ENCODE data around the gene TCF12. TPM values are rescaled to one million over a fixed set of nuclear protein-coding genes. Genes with fewer than 3 reads are reported as not detected.

The TCF12 gene
- total RNA-seq, 1 experiment from 2014 or later = 102 TPM

DNA sequence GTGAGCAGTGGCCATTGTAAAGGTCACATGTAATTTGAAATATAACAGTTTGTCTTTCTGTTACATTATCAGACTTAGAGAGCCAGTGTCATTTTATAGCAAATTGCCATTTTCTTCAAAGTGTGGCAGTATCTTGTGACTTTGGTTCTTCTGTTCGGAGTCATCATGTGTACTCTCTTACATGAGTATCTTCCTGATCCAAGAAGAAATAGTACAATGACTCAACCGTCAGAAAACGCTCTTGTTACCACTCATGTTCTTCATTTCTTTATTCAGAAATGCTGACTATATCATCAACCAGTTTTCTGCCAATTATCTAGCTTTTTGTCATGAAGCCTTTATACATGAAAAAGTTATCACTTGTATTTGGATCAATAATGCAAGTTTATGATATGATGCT, 364.2 kb downstream of the TCF12 start:
- H3K9me3 ChIP-seq (ENCODE audit: control insufficient read depth, insufficient read depth, low read depth, low read length) = no peaks in the 10 kb centered on the region
- intact Hi-C loops (cut with micrococcal nuclease; ENCODE audit: unreplicated experiment) = no loop called here
- ChIA-PET POLR2A (no interaction called here), CTCF (no interaction called here)
- no peak overlapping the region for H3K4me3 ChIP-seq (ENCODE audit: low read depth in 2 of 2, low read length in 2 of 2)
- in situ Hi-C loops (cut with HindIII; ENCODE audit: low pct_unique_long_range_greater_than_20kb, low sequenced_read_pairs) = no loop called here
- H3K4me1 ChIP-seq (ENCODE audit: control insufficient read depth, insufficient read depth, low read length) = no peaks in the 10 kb centered on the region
- H3K27me3 ChIP-seq (ENCODE audit: control insufficient read depth, insufficient read depth, low read length) = no peaks in the 10 kb centered on the region
- BruUV-seq (replicated peaks) = no TSS peak
- no peak overlapping the region for H3K27ac ChIP-seq (ENCODE audit: low read length)
- DNase-seq (ENCODE audit: low read depth, low spot score) (no peak), ATAC-seq (no peak)
- no peak for TF ChIP-seq SIN3A (IDR thresholded peaks at IDR 0.05; ENCODE audit: borderline replicate concordance, insufficient read depth, low read depth, low read length)
- TF ChIP-seq TCF7L2 (IDR thresholded peaks at IDR 0.05; ENCODE audit: low read depth, low read length) = no peak
- TF ChIP-seq, protein P1, sequence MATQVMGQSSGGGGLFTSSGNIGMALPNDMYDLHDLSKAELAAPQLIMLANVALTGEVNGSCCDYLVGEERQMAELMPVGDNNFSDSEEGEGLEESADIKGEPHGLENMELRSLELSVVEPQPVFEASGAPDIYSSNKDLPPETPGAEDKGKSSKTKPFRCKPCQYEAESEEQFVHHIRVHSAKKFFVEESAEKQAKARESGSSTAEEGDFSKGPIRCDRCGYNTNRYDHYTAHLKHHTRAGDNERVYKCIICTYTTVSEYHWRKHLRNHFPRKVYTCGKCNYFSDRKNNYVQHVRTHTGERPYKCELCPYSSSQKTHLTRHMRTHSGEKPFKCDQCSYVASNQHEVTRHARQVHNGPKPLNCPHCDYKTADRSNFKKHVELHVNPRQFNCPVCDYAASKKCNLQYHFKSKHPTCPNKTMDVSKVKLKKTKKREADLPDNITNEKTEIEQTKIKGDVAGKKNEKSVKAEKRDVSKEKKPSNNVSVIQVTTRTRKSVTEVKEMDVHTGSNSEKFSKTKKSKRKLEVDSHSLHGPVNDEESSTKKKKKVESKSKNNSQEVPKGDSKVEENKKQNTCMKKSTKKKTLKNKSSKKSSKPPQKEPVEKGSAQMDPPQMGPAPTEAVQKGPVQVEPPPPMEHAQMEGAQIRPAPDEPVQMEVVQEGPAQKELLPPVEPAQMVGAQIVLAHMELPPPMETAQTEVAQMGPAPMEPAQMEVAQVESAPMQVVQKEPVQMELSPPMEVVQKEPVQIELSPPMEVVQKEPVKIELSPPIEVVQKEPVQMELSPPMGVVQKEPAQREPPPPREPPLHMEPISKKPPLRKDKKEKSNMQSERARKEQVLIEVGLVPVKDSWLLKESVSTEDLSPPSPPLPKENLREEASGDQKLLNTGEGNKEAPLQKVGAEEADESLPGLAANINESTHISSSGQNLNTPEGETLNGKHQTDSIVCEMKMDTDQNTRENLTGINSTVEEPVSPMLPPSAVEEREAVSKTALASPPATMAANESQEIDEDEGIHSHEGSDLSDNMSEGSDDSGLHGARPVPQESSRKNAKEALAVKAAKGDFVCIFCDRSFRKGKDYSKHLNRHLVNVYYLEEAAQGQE (IDR thresholded peaks at IDR 0.05; ENCODE audit: insufficient read depth in 1 of 2, low read depth in 2 of 2, low read length in 1 of 2) = no peak
- TF ChIP-seq POLR2AphosphoS5 (IDR thresholded peaks at IDR 0.05; ENCODE audit: low read depth, low read length) = no peak
- TF ChIP-seq, protein P2, sequence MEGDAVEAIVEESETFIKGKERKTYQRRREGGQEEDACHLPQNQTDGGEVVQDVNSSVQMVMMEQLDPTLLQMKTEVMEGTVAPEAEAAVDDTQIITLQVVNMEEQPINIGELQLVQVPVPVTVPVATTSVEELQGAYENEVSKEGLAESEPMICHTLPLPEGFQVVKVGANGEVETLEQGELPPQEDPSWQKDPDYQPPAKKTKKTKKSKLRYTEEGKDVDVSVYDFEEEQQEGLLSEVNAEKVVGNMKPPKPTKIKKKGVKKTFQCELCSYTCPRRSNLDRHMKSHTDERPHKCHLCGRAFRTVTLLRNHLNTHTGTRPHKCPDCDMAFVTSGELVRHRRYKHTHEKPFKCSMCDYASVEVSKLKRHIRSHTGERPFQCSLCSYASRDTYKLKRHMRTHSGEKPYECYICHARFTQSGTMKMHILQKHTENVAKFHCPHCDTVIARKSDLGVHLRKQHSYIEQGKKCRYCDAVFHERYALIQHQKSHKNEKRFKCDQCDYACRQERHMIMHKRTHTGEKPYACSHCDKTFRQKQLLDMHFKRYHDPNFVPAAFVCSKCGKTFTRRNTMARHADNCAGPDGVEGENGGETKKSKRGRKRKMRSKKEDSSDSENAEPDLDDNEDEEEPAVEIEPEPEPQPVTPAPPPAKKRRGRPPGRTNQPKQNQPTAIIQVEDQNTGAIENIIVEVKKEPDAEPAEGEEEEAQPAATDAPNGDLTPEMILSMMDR (IDR thresholded peaks at IDR 0.05) = no peak
- peaks cover 5% of the 10 kb centered on the region; the same call in 1 of the 2 replicates for H3K36me3 ChIP-seq (ENCODE audit: control insufficient read depth, insufficient read depth, low read length)

- H3K4me3 ChIP-seq (ENCODE audit: low read depth in 2 of 2, low read length in 2 of 2) = no peak overlapping the region
- ATAC-seq (no peak), DNase-seq (ENCODE audit: low read depth, low spot score) (no peak)
- ChIA-PET CTCF (no interaction called here), POLR2A (no interaction called here)
- H3K27ac ChIP-seq (ENCODE audit: low read length) = no peak overlapping the region
- intact Hi-C loops (cut with micrococcal nuclease; ENCODE audit: unreplicated experiment) = no loop called here
- H3K4me1 ChIP-seq (ENCODE audit: control insufficient read depth, insufficient read depth, low read length) = no peaks in the 10 kb centered on the region
- BruUV-seq (replicated peaks) = no TSS peak
- H3K9me3 ChIP-seq (ENCODE audit: control insufficient read depth, insufficient read depth, low read depth, low read length) = no peaks in the 10 kb centered on the region
- peaks cover 11% of the 10 kb centered on the region; the same call in 1 of the 2 replicates for H3K36me3 ChIP-seq (ENCODE audit: control insufficient read depth, insufficient read depth, low read length)
- in situ Hi-C loops (cut with HindIII; ENCODE audit: low pct_unique_long_range_greater_than_20kb, low sequenced_read_pairs) = no loop called here
- H3K27me3 ChIP-seq (ENCODE audit: control insufficient read depth, insufficient read depth, low read length) = no peaks in the 10 kb centered on the region
- TF ChIP-seq POLR2AphosphoS5 (IDR thresholded peaks at IDR 0.05; ENCODE audit: low read depth, low read length) = no peak
- TF ChIP-seq, protein P2 (IDR thresholded peaks at IDR 0.05) = no peak
- no peak for TF ChIP-seq TCF7L2 (IDR thresholded peaks at IDR 0.05; ENCODE audit: low read depth, low read length)
- TF ChIP-seq, protein P1 (IDR thresholded peaks at IDR 0.05; ENCODE audit: insufficient read depth in 1 of 2, low read depth in 2 of 2, low read length in 1 of 2) = no peak
- TF ChIP-seq SIN3A (IDR thresholded peaks at IDR 0.05; ENCODE audit: borderline replicate concordance, insufficient read depth, low read depth, low read length) = no peak
These were observed 365.5 kb downstream of the TCF12 start for GRCh38 chr15:57283774-57284503.
